ENCODE measurements around the gene DNASE1L3. TPM values are rescaled to one million over a fixed set of nuclear protein-coding genes. Genes with fewer than 3 reads are reported as not detected.
"Not testable (repeated sequence)": the region's sequence is repeated elsewhere in the genome, so short reads cannot be mapped to it uniquely, and the experiment has no call there.

Gene DNASE1L3
- polyA plus RNA-seq, 1 donor from 2014 or later, result not detected

GRCh38 chr3:58203541-58203940, 7.2 kb downstream of the DNASE1L3 start:
- Histone ChIP-seq H3K36me3 (ENCODE audit: insufficient read depth, low read length) (no peaks in the 10 kb centered on the region), H3K9ac (ENCODE audit: low read length) (no peak overlapping the region), H3K4me3 (ENCODE audit: low read length) (no peak overlapping the region), H2AFZ (ENCODE audit: low read depth, low read length) (no peak overlapping the region), H3K27ac (ENCODE audit: low read length) (no peak overlapping the region), H4K20me1 (ENCODE audit: insufficient read depth) (no peaks in the 10 kb centered on the region), H3K79me2 (replicated peaks; ENCODE audit: insufficient read depth, low read length) (no peaks in the 10 kb centered on the region), H3K9me3 (ENCODE audit: low read length) (no peaks in the 10 kb centered on the region), H3K4me2 (ENCODE audit: low read length) (no peak overlapping the region), H3K9me2 (ENCODE audit: insufficient read depth, low read length) (no peaks in the 10 kb centered on the region), H3K27me3 (ENCODE audit: insufficient read depth, low read depth, low read length) (no peaks in the 10 kb centered on the region), H3F3A (ENCODE audit: insufficient read depth, low read length, poor library complexity, severe bottlenecking) (no peaks in the 10 kb centered on the region)
- TF ChIP-seq TAF1 (IDR thresholded peaks at IDR 0.05; ENCODE audit: low read depth) (no peak), CTCF (IDR thresholded peaks at IDR 0.05; ENCODE audit: poor library complexity, severe bottlenecking) (no peak), REST (IDR thresholded peaks at IDR 0.05; ENCODE audit: borderline replicate concordance) (no peak), EZH2 (IDR thresholded peaks at IDR 0.05; ENCODE audit: borderline replicate concordance, insufficient read depth, low read length, poor library complexity, severe bottlenecking) (no peak), POLR2AphosphoS5 (IDR thresholded peaks at IDR 0.05) (no peak), RAD21 (conservative IDR thresholded peaks at IDR 0.05) (no peak), MXI1 (conservative IDR thresholded peaks at IDR 0.05; ENCODE audit: poor library complexity, severe bottlenecking) (no peak), SMC3 (conservative IDR thresholded peaks at IDR 0.05; ENCODE audit: poor library complexity) (no peak), EP300 (conservative IDR thresholded peaks at IDR 0.05; ENCODE audit: poor library complexity, severe bottlenecking) (no peak)

- H3K79me2 ChIP-seq (replicated peaks; ENCODE audit: insufficient read depth, low read length), result no peaks in the 10 kb centered on the region
- H3K4me3 ChIP-seq (ENCODE audit: low read length), result no peak overlapping the region
- no peaks in the 10 kb centered on the region for H3K9me2 ChIP-seq (ENCODE audit: insufficient read depth, low read length)
- no peaks in the 10 kb centered on the region for H3K36me3 ChIP-seq (ENCODE audit: insufficient read depth, low read length)
- H3K4me2 ChIP-seq (ENCODE audit: low read length), result no peak overlapping the region
- H3F3A ChIP-seq (ENCODE audit: insufficient read depth, low read length, poor library complexity, severe bottlenecking), result no peaks in the 10 kb centered on the region
- no peak overlapping the region for H2AFZ ChIP-seq (ENCODE audit: low read depth, low read length)
- no peaks in the 10 kb centered on the region for H3K9me3 ChIP-seq (ENCODE audit: low read length)
- no peaks in the 10 kb centered on the region for H3K27me3 ChIP-seq (ENCODE audit: insufficient read depth, low read depth, low read length)
- TF ChIP-seq RAD21 (conservative IDR thresholded peaks at IDR 0.05), result no peak
- TF ChIP-seq CTCF (IDR thresholded peaks at IDR 0.05; ENCODE audit: poor library complexity, severe bottlenecking), result no peak
- H3K27ac ChIP-seq (ENCODE audit: low read length), result no peak overlapping the region
- no peak overlapping the region for H3K9ac ChIP-seq (ENCODE audit: low read length)
- no peaks in the 10 kb centered on the region for H4K20me1 ChIP-seq (ENCODE audit: insufficient read depth)
Observed at GRCh38 chr3:58202917-58203360, 7.8 kb downstream of the DNASE1L3 start.

- H3K27me3 ChIP-seq (ENCODE audit: insufficient read depth, low read depth, low read length); H3K36me3 ChIP-seq (ENCODE audit: insufficient read depth, low read length); H4K20me1 ChIP-seq (ENCODE audit: insufficient read depth); H3K4me2 ChIP-seq (ENCODE audit: low read length); H3K4me3 ChIP-seq (ENCODE audit: low read length); H3K9me2 ChIP-seq (ENCODE audit: insufficient read depth, low read length); H3K9ac ChIP-seq (ENCODE audit: low read length); H2AFZ ChIP-seq (ENCODE audit: low read depth, low read length); H3K9me3 ChIP-seq (ENCODE audit: low read length); H3K79me2 ChIP-seq (replicated peaks; ENCODE audit: insufficient read depth, low read length); H3K27ac ChIP-seq (ENCODE audit: low read length); H3F3A ChIP-seq (ENCODE audit: insufficient read depth, low read length, poor library complexity, severe bottlenecking): not testable (repeated sequence)
Observed at GRCh38 chr3:58201451-58201850, 9.3 kb downstream of the DNASE1L3 start.

Data from neural cell (in vitro differentiated cells).